Smooth muscle cell of the brain vasculature (primary cell): ENCODE measurements around the gene TNS3.
A peak's percentile ranks its signal among the peaks of the same experiment; 100 is the strongest.

ENCODE experiments used
- DNase-seq: peaks from one replicate; pipeline ENCODE4 v3.0.0-alpha.2; 2012; ENCODE audit warnings: low read depth, low spot score

Gene TNS3

GRCh38 chr7:47331179-47331565, 250.7 kb downstream of the TNS3 start:
- DNase-seq, result no peak

GRCh38 chr7:47330561-47331178, 251.2 kb downstream of the TNS3 start:
- no peak for DNase-seq

- no peak for DNase-seq
These were observed 251.9 kb downstream of the TNS3 start for GRCh38 chr7:47330026-47330425.

GRCh38 chr7:47329320-47329926, 252.5 kb downstream of the TNS3 start:
- no peak for DNase-seq

GRCh38 chr7:47328392-47329319, 253.3 kb downstream of the TNS3 start:
- DNase-seq, result no peak

- no peak for DNase-seq
These were observed 254.1 kb downstream of the TNS3 start for GRCh38 chr7:47327698-47328391.

GRCh38 chr7:47327346-47327697, 254.6 kb downstream of the TNS3 start:
- no peak for DNase-seq

GRCh38 chr7:47326808-47327207, 255.1 kb downstream of the TNS3 start:
- DNase-seq, result no peak

- no peak for DNase-seq
These were observed 255.7 kb downstream of the TNS3 start for GRCh38 chr7:47326220-47326619.

- DNase-seq, result no peak
These were observed 256.6 kb downstream of the TNS3 start for GRCh38 chr7:47325337-47325736.

GRCh38 chr7:47323904-47324303, 258.0 kb downstream of the TNS3 start:
- DNase-seq, result no peak

GRCh38 chr7:47322731-47323130, 259.2 kb downstream of the TNS3 start:
- no peak for DNase-seq

- no peak for DNase-seq
These were observed 261.6 kb downstream of the TNS3 start for GRCh38 chr7:47320296-47320695.

- DNase-seq, result no peak
These were observed 263.3 kb downstream of the TNS3 start for GRCh38 chr7:47318395-47319182.

GRCh38 chr7:47317487-47317886, 264.4 kb downstream of the TNS3 start:
- DNase-seq, result no peak

GRCh38 chr7:47314728-47315607, 266.9 kb downstream of the TNS3 start:
- peak; percentile 55 for DNase-seq

GRCh38 chr7:47314248-47314647, 267.7 kb downstream of the TNS3 start:
- DNase-seq, result no peak

GRCh38 chr7:47313564-47313963, 268.3 kb downstream of the TNS3 start:
- no peak for DNase-seq

GRCh38 chr7:47311891-47312290, 270.0 kb downstream of the TNS3 start:
- DNase-seq, result no peak

- DNase-seq, result no peak
These were observed 271.9 kb downstream of the TNS3 start for GRCh38 chr7:47310020-47310419.
